DOHH2 (cell line): Measurements from ENCODE around the gene ZNF322.

Source experiments
- EZH2phosphoT487 ChIP-seq: fragments of 200-600 bp; sonication (generic); IDR thresholded peaks from 2 replicates; pipeline ENCODE4 v1.6.1; 2017; ENCODE audit warnings: borderline replicate concordance, mild to moderate bottlenecking, antibody characterized with exemption, low read length, moderate library complexity, mixed read lengths
- TF ChIP-seq, protein P1 (sequence below): fragments of 200-600 bp; sonication (generic); IDR thresholded peaks from one replicate; pipeline ENCODE4 v1.5.1; 2014; ENCODE audit warnings: antibody characterized with exemption, mild to moderate bottlenecking, low read depth, low read length; ENCODE audit not compliant: poor library complexity, severe bottlenecking

DNA sequence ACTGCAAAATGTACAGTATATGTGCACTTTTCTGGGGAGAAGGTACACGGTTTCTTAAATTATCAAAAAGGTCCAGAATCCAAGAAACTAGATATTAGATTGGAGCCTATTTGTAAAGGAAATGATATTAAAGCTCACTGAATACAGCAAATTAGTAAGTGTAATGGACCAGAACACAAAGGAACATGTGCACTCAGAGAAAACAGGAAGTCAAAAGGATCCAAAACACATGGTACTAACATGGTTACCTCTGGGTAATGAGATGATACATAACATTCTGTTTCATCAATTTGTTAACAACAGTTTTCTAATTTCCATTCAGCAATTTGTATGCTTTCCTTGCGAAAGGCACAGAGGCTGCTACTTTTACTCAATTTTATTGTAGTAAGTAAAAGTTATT is 18.7 kb downstream of the ZNF322 start:
- TF ChIP-seq, protein P1, sequence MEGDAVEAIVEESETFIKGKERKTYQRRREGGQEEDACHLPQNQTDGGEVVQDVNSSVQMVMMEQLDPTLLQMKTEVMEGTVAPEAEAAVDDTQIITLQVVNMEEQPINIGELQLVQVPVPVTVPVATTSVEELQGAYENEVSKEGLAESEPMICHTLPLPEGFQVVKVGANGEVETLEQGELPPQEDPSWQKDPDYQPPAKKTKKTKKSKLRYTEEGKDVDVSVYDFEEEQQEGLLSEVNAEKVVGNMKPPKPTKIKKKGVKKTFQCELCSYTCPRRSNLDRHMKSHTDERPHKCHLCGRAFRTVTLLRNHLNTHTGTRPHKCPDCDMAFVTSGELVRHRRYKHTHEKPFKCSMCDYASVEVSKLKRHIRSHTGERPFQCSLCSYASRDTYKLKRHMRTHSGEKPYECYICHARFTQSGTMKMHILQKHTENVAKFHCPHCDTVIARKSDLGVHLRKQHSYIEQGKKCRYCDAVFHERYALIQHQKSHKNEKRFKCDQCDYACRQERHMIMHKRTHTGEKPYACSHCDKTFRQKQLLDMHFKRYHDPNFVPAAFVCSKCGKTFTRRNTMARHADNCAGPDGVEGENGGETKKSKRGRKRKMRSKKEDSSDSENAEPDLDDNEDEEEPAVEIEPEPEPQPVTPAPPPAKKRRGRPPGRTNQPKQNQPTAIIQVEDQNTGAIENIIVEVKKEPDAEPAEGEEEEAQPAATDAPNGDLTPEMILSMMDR = no peak
- no peak for TF ChIP-seq EZH2phosphoT487
